ENCODE results near the gene AOX1. TPM values are rescaled to one million over a fixed set of nuclear protein-coding genes. Genes with fewer than 3 reads are reported as not detected.

AOX1 gene
- total RNA-seq, 1 experiment from 2014 or later = 3.0 TPM

DNA sequence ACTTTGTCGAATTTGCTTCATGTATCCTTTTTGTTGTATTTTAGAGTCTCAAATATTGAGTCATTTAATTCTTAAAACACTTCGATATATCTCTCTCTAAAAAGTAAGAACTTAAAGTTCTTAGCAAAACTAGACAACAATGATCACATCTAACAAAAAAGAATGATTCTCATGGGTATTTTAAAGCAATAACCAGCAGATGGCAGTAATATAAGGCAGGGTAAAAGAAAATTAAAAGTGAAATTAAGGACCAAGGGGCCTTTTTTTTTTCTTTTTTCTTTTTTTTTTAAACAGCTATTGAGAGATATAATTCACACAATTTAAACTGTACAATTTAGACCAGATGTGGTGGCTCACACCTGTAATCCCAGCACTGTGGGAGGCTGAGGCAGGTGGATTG is 9.9 kb upstream of the AOX1 start:
- DNase-seq (ENCODE audit: low read depth, low spot score) (no peak), ATAC-seq (no peak)
- no peaks in the 10 kb centered on the region for H3K27me3 ChIP-seq (ENCODE audit: control insufficient read depth, insufficient read depth, low read length)
- H3K4me3 ChIP-seq (ENCODE audit: low read depth in 2 of 2, low read length in 2 of 2) = no peak overlapping the region
- BruUV-seq (replicated peaks) = no TSS peak
- ChIA-PET POLR2A (no interaction called here), CTCF (interaction anchor here (0.6 kb wide), 1 partner anchor 10 kb away, joined by 4 read pairs; the partner anchor contains the start of gene AOX1)
- no peak overlapping the region for H3K27ac ChIP-seq (ENCODE audit: low read length)
- H3K4me1 ChIP-seq (ENCODE audit: control insufficient read depth, insufficient read depth, low read length) = no peaks in the 10 kb centered on the region
- no peaks in the 10 kb centered on the region for H3K9me3 ChIP-seq (ENCODE audit: control insufficient read depth, insufficient read depth, low read depth, low read length)
- in situ Hi-C loops (cut with HindIII; ENCODE audit: low pct_unique_long_range_greater_than_20kb, low sequenced_read_pairs) = no loop called here
- TF ChIP-seq POLR2AphosphoS5 (IDR thresholded peaks at IDR 0.05; ENCODE audit: low read depth, low read length) = no peak
- TF ChIP-seq, protein P1, sequence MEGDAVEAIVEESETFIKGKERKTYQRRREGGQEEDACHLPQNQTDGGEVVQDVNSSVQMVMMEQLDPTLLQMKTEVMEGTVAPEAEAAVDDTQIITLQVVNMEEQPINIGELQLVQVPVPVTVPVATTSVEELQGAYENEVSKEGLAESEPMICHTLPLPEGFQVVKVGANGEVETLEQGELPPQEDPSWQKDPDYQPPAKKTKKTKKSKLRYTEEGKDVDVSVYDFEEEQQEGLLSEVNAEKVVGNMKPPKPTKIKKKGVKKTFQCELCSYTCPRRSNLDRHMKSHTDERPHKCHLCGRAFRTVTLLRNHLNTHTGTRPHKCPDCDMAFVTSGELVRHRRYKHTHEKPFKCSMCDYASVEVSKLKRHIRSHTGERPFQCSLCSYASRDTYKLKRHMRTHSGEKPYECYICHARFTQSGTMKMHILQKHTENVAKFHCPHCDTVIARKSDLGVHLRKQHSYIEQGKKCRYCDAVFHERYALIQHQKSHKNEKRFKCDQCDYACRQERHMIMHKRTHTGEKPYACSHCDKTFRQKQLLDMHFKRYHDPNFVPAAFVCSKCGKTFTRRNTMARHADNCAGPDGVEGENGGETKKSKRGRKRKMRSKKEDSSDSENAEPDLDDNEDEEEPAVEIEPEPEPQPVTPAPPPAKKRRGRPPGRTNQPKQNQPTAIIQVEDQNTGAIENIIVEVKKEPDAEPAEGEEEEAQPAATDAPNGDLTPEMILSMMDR (IDR thresholded peaks at IDR 0.05) = peak; percentile 56; the same call in 1 of the 2 replicates
- intact Hi-C loops (cut with micrococcal nuclease; ENCODE audit: unreplicated experiment) = no loop called here
- peaks cover 15% of the 10 kb centered on the region; the same call in 1 of the 2 replicates for H3K36me3 ChIP-seq (ENCODE audit: control insufficient read depth, insufficient read depth, low read length)

DNA sequence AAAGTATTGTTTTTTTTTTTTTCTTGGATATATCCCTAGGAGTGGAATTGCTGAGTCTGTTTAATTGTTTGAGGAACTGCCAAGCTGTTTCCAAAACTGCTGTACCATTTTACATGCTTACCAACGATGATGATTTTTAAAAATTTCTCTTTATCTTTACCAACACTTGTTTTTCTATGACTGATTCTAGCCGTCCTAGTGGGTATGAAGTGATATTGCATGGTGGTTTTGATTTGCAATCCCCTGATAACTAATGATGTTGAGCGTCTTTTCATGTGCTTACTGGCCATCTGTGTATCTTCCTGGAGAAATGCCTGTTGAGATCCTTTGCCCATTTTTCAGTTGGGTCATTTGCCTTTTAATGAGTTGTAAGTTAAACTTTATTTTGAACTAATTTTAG is 8.8 kb upstream of the AOX1 start:
- in situ Hi-C loops (cut with HindIII; ENCODE audit: low pct_unique_long_range_greater_than_20kb, low sequenced_read_pairs) (no loop called here), intact Hi-C loops (cut with micrococcal nuclease; ENCODE audit: unreplicated experiment) (no loop called here)
- H3K27me3 ChIP-seq (ENCODE audit: control insufficient read depth, insufficient read depth, low read length) = no peaks in the 10 kb centered on the region
- H3K27ac ChIP-seq (ENCODE audit: low read length) = no peak overlapping the region
- no peaks in the 10 kb centered on the region for H3K4me1 ChIP-seq (ENCODE audit: control insufficient read depth, insufficient read depth, low read length)
- CTCF ChIA-PET = no interaction called here
- DNase-seq (ENCODE audit: low read depth, low spot score) = no peak
- POLR2A ChIA-PET = no interaction called here
- TF ChIP-seq POLR2AphosphoS5 (IDR thresholded peaks at IDR 0.05; ENCODE audit: low read depth, low read length) (no peak), TCF7L2 (IDR thresholded peaks at IDR 0.05; ENCODE audit: low read depth, low read length) (no peak), SIN3A (IDR thresholded peaks at IDR 0.05; ENCODE audit: borderline replicate concordance, insufficient read depth, low read depth, low read length) (no peak)
- TF ChIP-seq, protein P1 (IDR thresholded peaks at IDR 0.05) = no peak
- TF ChIP-seq, protein P2, sequence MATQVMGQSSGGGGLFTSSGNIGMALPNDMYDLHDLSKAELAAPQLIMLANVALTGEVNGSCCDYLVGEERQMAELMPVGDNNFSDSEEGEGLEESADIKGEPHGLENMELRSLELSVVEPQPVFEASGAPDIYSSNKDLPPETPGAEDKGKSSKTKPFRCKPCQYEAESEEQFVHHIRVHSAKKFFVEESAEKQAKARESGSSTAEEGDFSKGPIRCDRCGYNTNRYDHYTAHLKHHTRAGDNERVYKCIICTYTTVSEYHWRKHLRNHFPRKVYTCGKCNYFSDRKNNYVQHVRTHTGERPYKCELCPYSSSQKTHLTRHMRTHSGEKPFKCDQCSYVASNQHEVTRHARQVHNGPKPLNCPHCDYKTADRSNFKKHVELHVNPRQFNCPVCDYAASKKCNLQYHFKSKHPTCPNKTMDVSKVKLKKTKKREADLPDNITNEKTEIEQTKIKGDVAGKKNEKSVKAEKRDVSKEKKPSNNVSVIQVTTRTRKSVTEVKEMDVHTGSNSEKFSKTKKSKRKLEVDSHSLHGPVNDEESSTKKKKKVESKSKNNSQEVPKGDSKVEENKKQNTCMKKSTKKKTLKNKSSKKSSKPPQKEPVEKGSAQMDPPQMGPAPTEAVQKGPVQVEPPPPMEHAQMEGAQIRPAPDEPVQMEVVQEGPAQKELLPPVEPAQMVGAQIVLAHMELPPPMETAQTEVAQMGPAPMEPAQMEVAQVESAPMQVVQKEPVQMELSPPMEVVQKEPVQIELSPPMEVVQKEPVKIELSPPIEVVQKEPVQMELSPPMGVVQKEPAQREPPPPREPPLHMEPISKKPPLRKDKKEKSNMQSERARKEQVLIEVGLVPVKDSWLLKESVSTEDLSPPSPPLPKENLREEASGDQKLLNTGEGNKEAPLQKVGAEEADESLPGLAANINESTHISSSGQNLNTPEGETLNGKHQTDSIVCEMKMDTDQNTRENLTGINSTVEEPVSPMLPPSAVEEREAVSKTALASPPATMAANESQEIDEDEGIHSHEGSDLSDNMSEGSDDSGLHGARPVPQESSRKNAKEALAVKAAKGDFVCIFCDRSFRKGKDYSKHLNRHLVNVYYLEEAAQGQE (IDR thresholded peaks at IDR 0.05; ENCODE audit: insufficient read depth in 1 of 2, low read depth in 2 of 2, low read length in 1 of 2) = no peak
- peaks cover 6% of the 10 kb centered on the region; the same call in 1 of the 2 replicates for H3K36me3 ChIP-seq (ENCODE audit: control insufficient read depth, insufficient read depth, low read length)
- H3K9me3 ChIP-seq (ENCODE audit: control insufficient read depth, insufficient read depth, low read depth, low read length) = no peaks in the 10 kb centered on the region
- BruUV-seq (replicated peaks) = no TSS peak
- ATAC-seq = no peak
- H3K4me3 ChIP-seq (ENCODE audit: low read depth in 2 of 2, low read length in 2 of 2) = no peak overlapping the region

Data from Panc1 (cell line).